Fibroblast of villous mesenchyme (primary cell): Measurements from ENCODE around the gene KASH5. TPM values are rescaled to one million over a fixed set of nuclear protein-coding genes. Genes with fewer than 3 reads are reported as not detected.

Experiments
- DNase-seq: peaks from one replicate; pipeline ENCODE4 v3.0.0-alpha.2; 2010; ENCODE audit warnings: low read depth
- H3K4me3 ChIP-seq: 2 replicates; pipeline ENCODE4 v1.5.1; 2011; ENCODE audit warnings: low read depth, mild to moderate bottlenecking, low read length
- CTCF ChIP-seq: IDR thresholded peaks from 2 replicates; pipeline ENCODE4 v1.5.1; 2012; ENCODE audit warnings: low read depth, mild to moderate bottlenecking, low read length; ENCODE audit not compliant: insufficient read depth
- total RNA-seq: library from RNA; depleted of rRNA; stranded (reverse); fragments of >200 nt; gene quantifications from 2 replicates; pipeline ENCODE4 v1.2.3, GENCODE V29; 2012

KASH5 gene
- total RNA-seq, 1 donor, result not detected

GRCh38 chr19:49437231-49437630 is 49.2 kb downstream of the KASH5 start:
- no peak overlapping the region for H3K4me3 ChIP-seq
- no peak for TF ChIP-seq CTCF
- no peak for DNase-seq

GRCh38 chr19:49438261-49438660 is 50.2 kb downstream of the KASH5 start:
- TF ChIP-seq CTCF, result no peak
- H3K4me3 ChIP-seq, result no peak overlapping the region
- DNase-seq, result no peak

GRCh38 chr19:49439836-49440235 is 51.8 kb downstream of the KASH5 start:
- no peak for TF ChIP-seq CTCF
- no peak for DNase-seq
- H3K4me3 ChIP-seq, result no peak overlapping the region

- H3K4me3 ChIP-seq, result no peak overlapping the region
- DNase-seq, result no peak
- TF ChIP-seq CTCF, result no peak
Observed at GRCh38 chr19:49440439-49441209, 52.6 kb downstream of the KASH5 start.

GRCh38 chr19:49441210-49441959 is 53.3 kb downstream of the KASH5 start, which contains the start of gene SLC17A7:
Gene SLC17A7 (minus strand): TSS chr19:49441527. CDS start chr19:49441379, 148 bp downstream.
- peak within 1 kb of the TSS; percentile 76 for H3K4me3 ChIP-seq
- no peak for TF ChIP-seq CTCF
- DNase-seq, result no peak

GRCh38 chr19:49441960-49442350 is 53.9 kb downstream of the KASH5 start:
- no peak for TF ChIP-seq CTCF
- DNase-seq, result no peak
- H3K4me3 ChIP-seq, result no peak overlapping the region

GRCh38 chr19:49442354-49442753 is 54.3 kb downstream of the KASH5 start:
- no peak for TF ChIP-seq CTCF
- no peak for DNase-seq
- H3K4me3 ChIP-seq, result peak overlapping the region; percentile 76
